NCI-H1694 treated with DMSO at 0.1 percent for 48 hours (cell line): Measurements from ENCODE around the gene TMEM52.

Experiments
- DNase-seq: peaks from one replicate; lab custom pipeline; 2025; lab: John Stamatoyannopoulos, UW

Gene TMEM52

DNA sequence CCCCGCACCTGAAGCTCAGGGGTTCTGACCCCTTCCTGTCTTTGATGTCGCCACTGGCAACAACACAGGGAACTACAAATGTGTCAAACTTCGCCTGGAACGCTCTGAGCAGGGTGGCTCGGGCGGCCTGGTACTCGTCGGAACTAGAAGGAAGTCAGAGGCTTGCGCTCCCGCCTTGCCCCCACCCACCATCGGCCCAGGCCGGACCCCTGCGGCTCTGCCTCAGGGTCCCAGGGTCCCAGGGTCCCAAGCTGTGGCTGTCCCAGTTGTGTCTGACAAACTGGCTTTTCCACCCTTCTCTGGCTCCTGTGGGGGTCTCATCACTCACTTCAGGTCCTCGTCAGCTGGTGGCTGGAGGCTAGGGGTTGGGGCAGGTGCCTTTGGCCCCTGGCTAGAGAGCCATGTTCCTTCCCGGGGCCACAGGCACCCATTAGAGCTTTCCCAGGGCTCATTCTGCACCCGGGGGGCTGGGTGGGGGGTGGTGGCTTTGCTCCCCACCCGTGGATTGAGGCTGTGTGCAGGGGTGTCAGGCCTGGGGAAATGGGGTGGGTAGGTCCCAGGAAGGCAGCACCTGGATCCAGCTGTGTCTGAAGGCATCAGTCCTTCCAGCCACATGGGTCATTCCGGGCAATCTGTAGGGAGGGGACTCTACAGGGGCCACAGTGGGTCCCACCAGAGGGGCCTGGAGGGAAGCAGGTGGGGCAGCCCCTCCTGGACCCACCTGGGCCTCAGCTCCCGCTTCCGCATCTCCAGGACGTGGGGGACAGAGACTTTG is 8.0 kb upstream of the TMEM52 start:
- no peak for DNase-seq

DNA sequence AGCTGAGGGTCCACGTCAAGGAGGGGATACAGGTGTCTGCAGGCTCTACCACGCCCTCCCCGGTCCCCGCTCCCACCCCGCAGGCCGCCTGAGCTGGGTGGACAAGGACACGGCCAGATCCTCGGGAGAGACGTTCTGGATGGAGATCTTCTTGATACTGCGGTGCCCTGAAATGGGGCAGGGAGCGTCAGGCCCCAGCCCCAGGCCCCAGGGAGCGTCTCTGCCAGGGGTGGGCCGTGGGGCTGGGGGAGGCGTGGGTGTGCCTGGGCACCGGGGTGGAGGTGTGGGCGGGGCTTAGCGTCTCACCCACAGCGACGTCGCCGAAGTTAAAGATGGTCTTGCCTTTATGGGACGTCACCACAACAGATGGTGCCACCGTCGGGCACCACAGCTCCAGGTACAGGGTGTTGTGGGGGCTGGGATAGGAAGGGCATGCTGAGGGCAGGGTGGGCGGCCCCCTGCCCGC is 7.3 kb upstream of the TMEM52 start:
- DNase-seq: no peak

DNA sequence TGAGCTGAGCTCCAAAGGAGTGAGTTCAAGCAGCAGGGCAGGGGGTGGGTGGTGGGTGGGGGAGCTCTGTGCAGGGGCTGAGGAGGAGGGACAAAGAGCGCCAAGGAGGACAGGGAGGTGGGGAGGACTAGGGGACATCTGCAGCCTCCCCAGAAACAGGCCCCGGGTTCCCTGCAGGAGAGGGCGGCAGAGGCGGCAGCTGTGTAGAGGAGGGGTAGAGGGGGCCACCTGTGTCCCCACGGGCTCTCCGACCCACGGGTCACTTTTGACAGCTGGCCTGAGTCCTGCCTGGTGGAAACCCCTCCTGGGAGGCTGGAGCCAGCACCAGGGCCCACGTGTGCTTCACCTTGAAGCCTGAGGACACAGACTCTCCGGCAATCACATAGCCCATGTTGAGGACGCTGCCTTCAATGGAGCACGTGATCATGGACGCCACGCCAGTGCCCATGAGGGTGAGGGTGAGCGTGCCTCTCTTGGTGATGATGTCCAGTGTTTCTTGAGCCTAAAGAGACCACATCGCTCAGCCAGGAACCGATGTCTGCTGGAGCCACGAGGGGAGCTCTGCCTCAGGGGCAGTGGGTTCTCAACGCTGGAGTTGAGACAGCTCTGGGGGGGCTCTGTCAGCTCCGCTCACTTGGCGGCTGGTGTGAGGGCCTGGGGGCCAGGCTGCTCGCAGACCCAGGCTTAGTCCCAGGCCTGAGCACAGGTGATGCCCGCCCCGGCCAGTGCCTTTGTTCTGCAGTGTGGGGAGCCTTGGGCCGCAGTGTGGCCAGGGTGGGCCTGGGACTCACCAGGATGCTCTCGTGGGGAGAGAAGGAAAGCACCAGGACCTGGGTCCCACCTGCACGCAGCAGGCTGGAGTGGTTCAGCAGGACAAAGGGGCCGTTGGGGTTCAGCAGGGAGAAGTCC is 6.6 kb upstream of the TMEM52 start:
- no peak for DNase-seq

DNA sequence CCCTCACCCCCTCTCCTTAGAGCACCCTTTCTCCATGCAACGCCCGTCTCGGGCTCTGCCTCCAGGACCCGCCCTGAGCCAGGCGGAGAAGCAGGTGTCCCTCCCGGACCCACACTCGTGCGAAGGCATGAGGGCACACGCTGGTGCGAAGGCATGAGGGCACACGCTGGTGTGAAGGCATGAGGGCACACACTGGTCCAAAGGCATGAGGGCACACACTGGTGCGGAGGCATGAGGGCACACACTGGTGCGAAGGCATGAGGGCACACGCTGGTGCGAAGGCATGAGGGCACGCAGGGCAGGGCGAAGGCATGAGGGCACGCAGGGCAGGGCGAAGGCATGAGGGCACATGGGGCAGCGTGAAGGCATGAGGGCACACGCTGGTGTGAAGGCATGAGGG is 5.8 kb upstream of the TMEM52 start:
- DNase-seq: no peak

DNA sequence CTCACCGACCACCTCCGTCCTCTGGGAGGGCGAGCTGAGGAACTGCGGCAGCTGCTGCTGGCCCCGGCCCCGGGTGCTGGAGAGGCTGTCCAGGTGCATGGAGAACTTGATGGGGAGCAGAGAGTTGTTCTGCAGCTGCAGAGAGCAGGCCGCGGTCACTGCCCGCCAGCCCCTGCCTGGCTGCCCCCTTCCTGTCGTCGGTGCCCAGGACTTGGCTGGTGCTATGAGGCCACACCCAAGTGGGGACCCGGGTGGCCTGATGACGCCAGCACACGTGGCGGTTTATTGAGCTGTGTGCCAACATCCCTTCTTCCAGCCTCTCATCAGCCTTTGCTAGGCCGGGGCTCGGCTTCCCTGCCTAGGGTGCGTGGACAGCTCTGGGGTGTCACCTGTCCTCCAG is 5.3 kb upstream of the TMEM52 start:
- no peak for DNase-seq

DNA sequence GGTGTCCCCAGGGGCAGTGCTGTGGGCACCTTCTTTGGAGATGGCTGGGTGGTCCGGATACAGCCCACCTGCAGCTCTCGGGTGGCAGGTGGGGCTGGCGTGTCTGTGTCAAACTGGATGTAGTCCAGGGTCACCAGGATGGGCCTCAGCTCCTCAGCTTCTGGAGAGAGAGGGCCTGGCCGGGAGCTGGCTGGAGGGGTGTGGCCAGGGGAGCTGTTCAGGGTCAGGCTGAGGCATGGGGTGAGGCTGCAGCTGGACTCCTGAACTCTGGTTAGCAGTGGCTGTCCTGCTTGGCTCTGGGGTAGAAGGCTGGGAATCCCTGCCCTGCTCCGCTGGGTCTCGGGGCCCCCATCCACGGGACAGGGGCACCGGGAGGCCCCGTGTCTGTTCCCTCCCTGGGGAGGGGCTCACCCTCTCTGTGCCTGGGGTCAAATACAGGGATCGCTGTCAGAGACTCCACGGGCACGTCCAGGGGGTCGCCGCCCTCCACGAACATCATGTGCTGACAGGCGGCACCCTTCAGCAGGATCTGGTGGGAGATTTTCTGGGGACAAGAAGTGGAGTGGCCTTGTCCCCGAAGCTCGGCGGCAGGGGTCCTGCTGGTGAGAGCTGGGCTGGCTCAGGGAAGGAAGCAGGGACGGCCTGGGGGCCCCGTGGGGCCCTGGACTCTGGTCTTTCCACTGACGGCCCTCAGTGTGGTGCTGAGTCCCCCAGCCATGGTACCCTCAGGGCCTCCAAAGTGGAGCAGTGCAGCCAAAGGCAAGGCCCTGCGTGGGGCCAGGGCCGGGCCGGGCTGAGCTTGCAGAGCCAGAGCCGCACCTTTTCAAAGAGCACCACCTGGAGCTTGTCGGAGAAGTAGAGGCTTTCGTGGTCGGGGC is 4.1 kb upstream of the TMEM52 start:
- DNase-seq: no peak

DNA sequence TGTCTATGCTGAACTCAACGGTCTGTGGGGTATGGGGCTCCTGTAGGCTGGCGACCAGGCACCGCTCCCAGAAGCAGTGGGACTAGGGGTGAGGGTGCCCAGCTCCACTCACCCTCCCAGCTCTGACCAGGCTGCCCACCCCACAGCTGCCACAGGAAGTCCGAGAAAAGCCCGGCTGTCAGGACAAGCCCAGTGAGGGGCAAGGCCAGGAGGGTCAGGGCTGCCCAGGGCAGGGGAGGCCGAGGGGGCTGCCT is 3.5 kb upstream of the TMEM52 start:
- no peak for DNase-seq

DNA sequence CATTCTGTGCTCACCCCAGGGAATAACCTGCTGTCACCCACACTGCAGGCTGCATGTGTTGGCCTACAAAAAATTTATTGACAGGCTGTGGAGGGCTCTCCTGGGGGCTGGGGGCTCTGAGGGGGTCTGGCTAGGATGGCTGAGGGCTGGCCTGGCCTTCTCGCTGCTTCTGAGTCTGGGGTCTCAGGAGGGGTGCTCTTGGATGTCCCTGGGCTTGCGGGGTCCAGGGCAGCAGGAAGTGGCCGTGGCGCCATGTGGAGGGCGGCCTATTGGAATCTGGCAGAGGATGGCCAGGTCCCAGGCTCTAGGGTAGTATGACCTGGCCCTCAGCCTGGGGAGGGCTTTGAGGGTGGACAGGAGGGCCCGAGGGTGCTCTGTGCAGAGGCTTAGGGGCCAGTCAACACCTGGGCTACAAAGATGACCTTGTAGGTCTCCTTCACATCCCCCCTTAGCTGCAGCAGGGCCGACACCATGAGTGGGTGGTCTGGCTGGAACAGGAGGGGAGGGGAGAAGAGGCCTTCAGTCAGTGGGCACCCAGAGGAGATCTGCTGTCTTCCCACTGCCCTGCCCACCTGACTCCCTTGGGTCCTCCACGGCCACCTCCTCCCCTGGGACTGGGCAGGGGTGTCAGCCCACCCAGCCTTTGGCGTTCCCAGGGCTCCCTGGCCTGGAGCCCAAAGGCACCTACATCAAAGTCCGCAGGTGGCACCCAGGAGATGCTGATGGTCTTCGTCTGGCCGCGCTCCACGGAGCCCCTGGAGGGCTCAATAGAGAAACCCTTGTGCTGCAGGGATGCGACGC is 3.0 kb upstream of the TMEM52 start:
- DNase-seq: no peak

DNA sequence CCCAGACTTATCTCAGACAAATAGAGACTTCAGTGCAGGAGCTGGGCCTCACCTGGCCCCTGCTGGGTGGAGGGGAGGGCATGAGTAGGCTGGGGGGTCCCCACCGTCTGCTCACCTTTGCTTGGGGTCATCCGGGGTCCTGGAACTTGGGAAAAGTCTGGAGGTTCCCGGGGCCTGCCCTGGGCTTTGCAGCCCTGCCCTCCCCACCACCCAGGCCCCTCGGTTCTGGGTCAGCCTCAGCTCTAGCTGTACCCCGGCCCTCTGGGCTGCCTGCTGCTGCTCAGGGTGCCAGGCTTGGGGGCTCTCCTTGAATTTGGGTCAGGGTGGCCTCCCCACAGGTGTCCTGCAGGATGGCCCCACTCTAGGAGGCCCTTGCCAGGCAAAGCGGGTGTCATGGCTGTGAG is 2.4 kb upstream of the TMEM52 start:
- DNase-seq: no peak

DNA sequence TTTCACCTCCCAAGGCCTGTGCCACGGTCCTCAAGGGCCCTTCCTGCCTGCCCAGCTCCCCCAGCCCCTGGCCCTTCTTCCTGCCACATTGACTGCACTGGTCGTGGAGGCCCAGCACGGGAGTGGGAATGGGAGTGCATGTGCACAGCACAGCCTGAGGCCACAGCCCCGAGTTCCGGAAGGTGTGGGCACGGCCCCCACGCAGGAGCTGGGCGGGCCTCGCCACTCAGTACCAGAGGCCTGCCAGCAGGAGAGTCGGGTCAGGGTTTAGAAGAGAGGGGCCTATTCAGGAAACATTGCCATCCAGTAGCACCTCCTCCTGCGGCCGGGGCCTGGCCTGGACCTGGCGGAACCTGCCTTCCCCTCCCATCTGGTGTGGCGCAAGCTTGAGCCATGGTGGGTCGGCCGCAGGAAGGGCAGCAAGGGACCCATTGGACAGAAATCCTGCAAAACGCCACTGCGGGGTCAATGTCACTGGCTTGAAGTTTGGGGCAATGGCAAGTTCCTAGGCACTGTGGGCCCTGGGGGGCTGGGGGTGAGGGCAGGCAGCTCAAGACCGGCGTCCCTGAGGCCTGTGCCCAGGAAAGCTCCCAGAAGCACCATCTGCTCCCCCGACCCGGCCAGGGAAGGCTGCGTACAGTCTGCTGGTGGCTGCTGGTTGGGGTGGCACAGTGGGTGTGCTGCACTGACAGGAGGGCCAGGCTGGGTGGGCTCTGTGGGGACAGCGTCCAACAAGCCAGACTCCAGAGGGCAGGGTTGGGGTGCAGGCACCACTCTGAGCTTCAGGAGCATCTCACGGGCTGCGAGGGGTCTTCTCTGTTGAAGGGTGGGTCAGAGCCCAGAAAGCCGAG is 1.8 kb upstream of the TMEM52 start:
- DNase-seq: no peak

DNA sequence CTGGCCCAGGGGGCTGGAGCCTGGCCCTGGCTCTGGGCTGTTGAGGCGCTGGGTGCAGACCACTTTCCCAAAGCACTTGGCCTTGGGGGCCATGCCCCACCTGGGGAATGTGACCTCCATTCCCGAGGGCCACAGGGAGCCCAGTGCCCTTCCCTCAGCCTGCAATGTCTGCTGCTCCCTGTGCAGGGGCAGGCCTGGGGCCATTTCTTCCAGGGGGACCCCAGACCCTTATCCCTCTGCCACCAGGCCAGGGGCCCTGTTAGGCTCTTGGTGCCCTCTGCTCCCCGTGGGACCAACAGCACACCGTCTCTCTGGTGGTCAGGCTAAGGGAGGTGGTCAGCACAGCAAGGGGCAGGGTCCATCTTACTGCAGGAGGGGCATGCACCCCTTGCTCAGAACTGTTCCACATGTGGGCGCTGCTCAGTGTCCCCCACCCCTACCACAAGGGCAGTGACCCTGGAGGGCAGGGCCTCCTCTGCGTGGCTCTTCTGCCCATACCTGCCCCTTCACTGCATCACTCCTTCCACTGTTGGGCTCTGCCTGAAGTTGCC is 1.1 kb upstream of the TMEM52 start:
- no peak for DNase-seq

DNA sequence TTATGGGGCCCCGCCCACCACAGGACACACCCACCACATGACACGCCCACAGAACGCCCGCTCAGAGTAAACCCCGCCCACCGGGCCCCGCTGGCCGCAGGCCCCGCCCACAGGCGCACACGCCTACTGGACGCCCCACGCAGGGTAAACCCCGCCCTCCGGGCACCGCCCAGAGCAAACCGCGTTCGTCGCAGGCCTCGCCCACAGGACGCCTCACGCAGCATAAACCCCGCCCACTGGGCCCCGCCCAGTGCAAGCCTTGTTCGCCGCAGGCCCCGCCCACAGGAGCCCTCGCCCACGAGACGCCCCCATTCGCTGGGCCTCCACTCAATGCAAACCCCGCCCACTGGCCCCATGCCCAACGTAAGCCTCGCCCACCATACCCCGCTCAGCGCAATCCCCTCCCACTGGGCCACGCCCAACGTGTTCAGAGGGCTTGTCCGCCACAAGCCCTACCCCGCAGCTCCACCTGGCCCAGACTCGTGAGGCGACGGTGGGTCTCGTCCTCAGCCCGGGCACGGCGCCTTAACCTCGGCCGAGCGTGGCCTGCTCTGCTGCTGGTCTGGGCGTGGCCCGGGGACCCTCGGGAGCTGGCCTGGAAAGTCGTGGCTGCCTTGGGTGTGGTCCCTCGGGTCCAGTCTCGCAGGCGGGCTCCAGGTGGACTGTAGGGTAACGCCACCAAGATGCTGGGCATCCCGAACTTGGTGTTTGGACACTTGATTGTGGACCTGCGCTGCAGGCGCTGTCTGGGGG is 401 bp upstream of the TMEM52 start:
- peak; percentile 30 for DNase-seq

DNA sequence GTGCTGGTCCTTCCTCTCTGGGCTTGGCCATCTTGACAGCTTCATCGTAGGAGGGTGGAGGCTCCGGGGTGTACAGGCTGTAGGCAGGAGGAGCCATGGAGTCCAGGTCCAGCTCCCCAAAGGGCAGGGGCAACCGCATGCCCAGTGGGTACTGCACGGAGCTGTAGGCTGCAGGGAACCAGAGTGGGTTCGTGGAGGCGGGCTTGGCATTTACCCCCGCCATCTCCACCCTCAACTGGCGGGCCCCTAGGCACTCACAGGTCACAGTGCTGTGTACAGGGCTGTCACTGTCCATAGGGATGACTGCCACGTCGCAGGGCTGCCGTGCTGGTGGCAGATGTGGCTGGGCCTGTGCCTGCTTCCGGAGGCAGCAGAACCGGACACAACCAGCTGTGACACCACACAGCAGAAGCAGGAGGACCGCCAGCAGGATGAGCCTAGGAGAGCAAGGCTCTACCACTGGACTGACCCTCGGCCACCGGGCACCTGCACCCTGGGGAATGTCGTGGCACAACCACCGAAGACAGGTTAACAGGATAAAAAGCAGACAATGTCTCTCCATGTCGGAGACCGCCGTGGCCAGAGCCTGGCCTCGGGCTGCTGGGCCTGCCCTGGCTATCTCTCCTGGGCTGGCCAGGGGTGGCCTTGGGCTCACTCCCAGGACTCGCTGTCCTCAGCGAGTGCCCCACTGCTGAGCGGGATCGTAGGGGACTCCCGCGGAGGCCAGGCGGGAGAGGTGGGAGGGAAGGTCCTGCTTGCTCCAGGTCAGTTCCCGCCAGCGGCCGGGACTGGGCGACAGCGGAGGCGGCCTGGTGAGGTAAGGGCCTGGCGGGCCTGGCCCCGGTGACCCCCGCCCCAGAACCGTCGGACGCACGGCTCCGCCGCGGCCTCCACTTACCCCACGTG is 831 bp downstream of the TMEM52 start:
- DNase-seq: no peak

DNA sequence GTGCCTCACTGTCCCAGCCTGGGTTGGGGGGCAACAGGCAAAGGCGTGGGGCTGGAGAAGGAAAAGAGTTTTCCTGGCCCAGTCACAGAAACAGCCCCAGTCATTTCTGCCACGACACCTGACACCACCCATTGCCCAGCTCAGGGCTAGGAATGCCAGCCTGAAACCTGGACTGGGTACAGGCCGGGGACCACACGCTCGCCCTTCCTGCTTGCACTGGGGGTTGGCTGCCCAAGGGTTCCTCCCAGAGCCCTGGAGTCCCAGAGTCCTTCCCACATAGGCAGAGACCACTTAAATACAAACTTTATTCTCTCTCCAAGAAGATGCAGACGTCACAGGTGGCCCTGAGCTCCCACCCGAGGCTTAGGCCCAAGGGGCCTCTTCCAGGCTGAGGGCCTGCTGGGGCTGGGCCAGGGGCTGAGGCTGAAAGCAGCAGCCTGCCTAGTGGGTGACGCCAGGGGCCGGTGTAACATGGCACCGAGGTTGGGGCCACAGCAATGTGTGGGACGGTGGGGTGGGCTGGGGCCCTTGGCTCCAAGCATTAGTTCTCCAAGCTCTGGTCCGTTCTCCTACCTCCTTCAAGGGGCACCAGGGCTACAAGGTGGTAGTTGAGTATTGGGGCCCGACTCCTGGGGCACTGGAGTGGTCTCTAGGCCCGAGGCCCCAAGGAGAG is 1.6 kb downstream of the TMEM52 start:
- no peak for DNase-seq

DNA sequence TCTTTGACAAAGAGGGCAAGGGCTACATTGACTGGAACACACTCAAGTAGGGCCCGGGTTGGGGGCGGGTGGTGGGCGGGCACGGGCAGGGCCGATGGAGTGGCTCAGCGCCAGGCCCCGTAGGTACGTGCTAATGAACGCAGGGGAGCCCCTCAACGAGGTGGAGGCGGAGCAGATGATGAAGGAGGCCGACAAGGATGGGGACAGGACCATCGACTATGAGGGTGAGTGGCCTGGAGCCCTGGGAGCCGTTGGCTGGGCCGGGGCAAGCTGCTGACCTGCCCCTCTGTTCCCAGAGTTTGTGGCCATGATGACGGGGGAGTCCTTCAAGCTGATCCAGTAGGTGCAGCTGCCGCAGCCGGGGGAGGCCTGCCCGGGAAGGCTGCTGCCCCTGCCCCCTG is 2.2 kb downstream of the TMEM52 start:
- DNase-seq: no peak

DNA sequence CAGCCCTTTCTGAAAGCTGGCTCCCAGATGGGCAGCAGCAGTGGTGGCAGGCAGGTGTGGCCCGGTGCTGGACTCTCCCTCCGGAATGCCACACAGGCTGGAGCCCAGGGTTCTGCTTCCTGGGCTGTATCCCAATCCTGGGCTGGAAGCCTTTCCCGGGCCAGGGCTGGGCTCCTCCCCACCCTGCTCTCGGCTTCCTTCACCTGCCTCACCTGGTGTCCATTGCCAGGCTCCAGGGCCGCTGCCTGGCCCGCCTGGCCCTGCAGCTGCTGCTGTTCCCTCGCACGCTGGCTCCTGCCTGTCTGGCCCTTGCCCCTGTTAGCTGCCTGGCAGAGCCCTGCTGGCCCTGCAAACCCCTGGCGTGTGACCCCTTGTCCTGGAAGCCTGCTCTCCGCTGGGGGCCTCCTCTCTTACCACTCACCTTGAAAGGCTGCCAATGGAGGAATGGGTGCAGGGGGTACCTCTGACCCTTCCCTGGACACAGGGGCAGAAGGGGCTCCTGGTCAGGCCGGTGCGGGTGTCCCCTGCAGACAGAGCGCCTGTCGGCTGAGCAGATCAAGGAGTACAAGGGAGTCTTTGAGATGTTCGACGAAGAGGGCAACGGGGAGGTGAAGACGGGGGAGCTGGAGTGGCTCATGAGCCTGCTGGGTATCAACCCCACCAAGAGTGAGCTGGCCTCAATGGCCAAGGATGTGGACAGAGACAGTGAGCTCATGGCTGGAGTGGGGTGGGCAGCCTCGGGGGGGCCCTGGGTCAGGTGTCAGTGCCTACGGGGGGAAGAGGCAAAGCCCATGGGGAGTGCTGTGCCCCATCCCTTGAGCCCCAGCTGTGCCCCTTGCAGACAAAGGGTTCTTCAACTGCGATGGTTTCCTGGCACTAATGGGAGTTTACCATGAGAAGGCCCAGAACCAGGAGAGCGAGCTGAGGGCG is 2.9 kb downstream of the TMEM52 start:
- DNase-seq: no peak
